K562 (cell line): Measurements from ENCODE around the gene COL1A2. TPM values are rescaled to one million over a fixed set of nuclear protein-coding genes. Genes with fewer than 3 reads are reported as not detected.

ENCODE experiments used
- ATAC-seq: fragments of 200-7000 bp; cut with Tn5 transposase; 3 replicates; pipeline ENCODE4 v1.9.1; 2020; ENCODE audit warnings: moderate library complexity
- BruUV-seq: library from RNA; stranded (reverse); fragments of 400-500 nt; replicated peaks from 2 replicates; lab custom pipeline; 2021; lab: Mats Ljungman, UMichigan
- CTCF ChIA-PET: fragments of 300-600 bp; formaldehyde crosslinking; extraction: SDS; loops from one replicate; lab custom pipeline; 2021; ENCODE audit warnings: low intra/inter-chr PET ratio; lab: Yijun Ruan, JAX
- POLR2A ChIA-PET: fragments of 300-600, 350-650 bp; sonication (Branson Sonifier 250); formaldehyde crosslinking; extraction: SDS; loops from one replicate; lab custom pipeline; 2021; ENCODE audit warnings: antibody characterized with exemption, inconsistent platforms; lab: Yijun Ruan, JAX
- DNase-seq, 4 experiments: peaks; one replicate each; pipeline versions ENCODE4 v3.0.0 to v3.0.0-alpha.2; 2011 to 2018; ENCODE audit warnings: low spot score in 3 of 4, mixed read lengths in 3 of 4; ENCODE audit errors: extremely low read depth in 1 of 4
- FAIRE-seq: peaks from 2 replicates; lab custom pipeline; 2011; peaks lifted over from hg19 to GRCh38; lab: Jason Lieb, UNC
- H2AFZ ChIP-seq: 2 replicates; pipeline ENCODE4 v1.6.0; 2011; ENCODE audit warnings: low read depth, low read length, control low read depth, inconsistent platforms
- H3K27ac ChIP-seq: fragments of 200-600 bp; 3 replicates; pipeline ENCODE4 v1.8.0; 2011; ENCODE audit warnings: low read depth, mild to moderate bottlenecking, control low read depth, inconsistent platforms, low read length, moderate library complexity, mixed read lengths; ENCODE audit errors: extremely low read depth
- H3K27me3 ChIP-seq, 2 experiments: fragments of 300-600 bp in 1 of 2; 2 replicates in 1 of 2; 3 replicates in 1 of 2; pipeline versions ENCODE4 v1.6.0 to v1.8.0; 2011; ENCODE audit warnings: inconsistent platforms in 2 of 2, low read length in 2 of 2, mild to moderate bottlenecking in 1 of 2, mixed read lengths in 1 of 2, moderate library complexity in 1 of 2; ENCODE audit not compliant: control insufficient read depth in 2 of 2, insufficient read depth in 2 of 2
- H3K36me3 ChIP-seq: fragments of 300-600 bp; 3 replicates; pipeline ENCODE4 v1.8.0; 2011; ENCODE audit warnings: mild to moderate bottlenecking, low read length, inconsistent platforms; ENCODE audit not compliant: control insufficient read depth, insufficient read depth
- H3K4me1 ChIP-seq, 2 experiments: fragments of 200-600 bp in 1 of 2; replicated peaks in 1 of 2; 2 replicates in 1 of 2; 3 replicates in 1 of 2; pipeline versions ENCODE4 v1.5.1 to v1.8.0; 2011; ENCODE audit warnings: inconsistent platforms in 2 of 2, low read length in 2 of 2, mild to moderate bottlenecking in 1 of 2, mixed read lengths in 1 of 2, moderate library complexity in 1 of 2; ENCODE audit not compliant: control insufficient read depth in 2 of 2, insufficient read depth in 2 of 2
- H3K4me2 ChIP-seq: 2 replicates; pipeline ENCODE4 v1.6.1; 2011; ENCODE audit warnings: low read length, control low read depth, inconsistent platforms, mixed read lengths; ENCODE audit not compliant: insufficient read depth
- H3K4me3 ChIP-seq: fragments of 200-600 bp; sonication (generic), shearing (Covaris generic); 2 replicates; pipeline ENCODE4 v1.5.1; 2016; ENCODE audit warnings: control low read depth, inconsistent platforms
- H3K79me2 ChIP-seq: fragments of 200-600 bp; 3 replicates; pipeline ENCODE4 v1.8.0; 2011; ENCODE audit warnings: low read length, inconsistent platforms; ENCODE audit not compliant: control insufficient read depth, insufficient read depth
- H3K9ac ChIP-seq, 2 experiments: 2 replicates each; pipeline versions ENCODE4 v1.6.0 to v1.6.1; 2011; ENCODE audit warnings: low read depth in 2 of 2, low read length in 2 of 2, control low read depth in 1 of 2, inconsistent platforms in 1 of 2, mild to moderate bottlenecking in 1 of 2, mixed read lengths in 1 of 2; ENCODE audit not compliant: insufficient read depth in 1 of 2
- H3K9me1 ChIP-seq: one replicate; pipeline ENCODE4 v1.6.0; 2011; ENCODE audit warnings: inconsistent platforms, mild to moderate bottlenecking, low read length, moderate library complexity; ENCODE audit not compliant: control insufficient read depth, insufficient read depth
- H3K9me3 ChIP-seq: replicated peaks from 2 replicates; pipeline ENCODE4 v1.5.1; 2011; ENCODE audit warnings: low read depth, low read length, inconsistent platforms; ENCODE audit not compliant: control insufficient read depth, insufficient read depth
- H4K20me1 ChIP-seq: replicated peaks from 2 replicates; pipeline ENCODE4 v1.6.1; 2011; ENCODE audit warnings: low read length, inconsistent platforms, mixed read lengths; ENCODE audit not compliant: control insufficient read depth, insufficient read depth
- ARID4B ChIP-seq: sonication (generic); formaldehyde crosslinking; IDR thresholded peaks from 2 replicates; pipeline ENCODE4 v1.8.0; 2022; ENCODE audit warnings: mild to moderate bottlenecking, missing genetic modification reagents
- CCNT2 ChIP-seq: IDR thresholded peaks from 2 replicates; pipeline ENCODE4 v1.6.1; 2011; ENCODE audit warnings: borderline replicate concordance, low read depth, mild to moderate bottlenecking, moderate library complexity, mixed read lengths, low read length; ENCODE audit not compliant: insufficient read length; ENCODE audit errors: extremely low read depth
- ELF1 ChIP-seq: fragments of 200-800 bp; sonication (Bioruptor generic); IDR thresholded peaks from 2 replicates; pipeline ENCODE4 v1.6.1; 2016; ENCODE audit warnings: missing genetic modification characterization, missing compliant biosample characterization
- ETS2 ChIP-seq: IDR thresholded peaks from 2 replicates; pipeline ENCODE4 v1.6.1; 2016; ENCODE audit warnings: borderline replicate concordance, missing genetic modification characterization, mild to moderate bottlenecking, moderate library complexity, missing compliant biosample characterization; ENCODE audit not compliant: poor library complexity, severe bottlenecking
- HMG20B ChIP-seq: fragments of 250-450 bp; sonication (Bioruptor Pico); IDR thresholded peaks from 2 replicates; pipeline ENCODE4 v1.5.0; 2021; ENCODE audit warnings: mild to moderate bottlenecking
- KLF1 ChIP-seq: fragments of 450-650 bp; IDR thresholded peaks from 2 replicates; pipeline ENCODE4 v1.6.1; 2016; ENCODE audit warnings: missing genetic modification characterization, missing compliant biosample characterization
- MAX ChIP-seq: sonication (generic); formaldehyde crosslinking; IDR thresholded peaks from 2 replicates; pipeline ENCODE4 v1.9.0; 2022; ENCODE audit warnings: mild to moderate bottlenecking, missing genetic modification reagents
- POLR2G ChIP-seq: fragments of 200-400 bp; formaldehyde crosslinking; IDR thresholded peaks from 2 replicates; pipeline ENCODE4 v1.6.1; 2017; ENCODE audit warnings: low read depth, mild to moderate bottlenecking, antibody characterized with exemption, low read length, moderate library complexity
- RBM22 ChIP-seq: fragments of 200-400 bp; formaldehyde crosslinking; IDR thresholded peaks from 2 replicates; pipeline ENCODE4 v1.6.1; 2018; ENCODE audit warnings: low read length, low read depth; ENCODE audit not compliant: poor library complexity, severe bottlenecking
- SMARCB1 ChIP-seq: IDR thresholded peaks from 2 replicates; pipeline ENCODE4 v1.6.1; 2011; ENCODE audit warnings: improper control_type of control experiment, low read depth; ENCODE audit not compliant: insufficient read length
- SRF ChIP-seq, 2 experiments: fragments of 250-450, 450-650 bp in 1 of 2; sonication (Bioruptor Pico) in 1 of 2; sonication (generic) in 1 of 2; formaldehyde crosslinking; IDR thresholded peaks; 2 replicates each; pipeline versions ENCODE4 v1.5.0 to v1.5.1; 2020 to 2022; ENCODE audit warnings: mild to moderate bottlenecking in 1 of 2, missing genetic modification reagents in 1 of 2
- TAL1 ChIP-seq: fragments of 450-650 bp; IDR thresholded peaks from 2 replicates; pipeline ENCODE4 v1.6.1; 2016; ENCODE audit warnings: mild to moderate bottlenecking
- U2AF1 ChIP-seq: fragments of 200-400 bp; formaldehyde crosslinking; optimal IDR thresholded peaks from 2 replicates; pipeline ENCODE3; 2017; ENCODE audit warnings: mild to moderate bottlenecking, low read depth, low read length, moderate library complexity
- XRCC3 ChIP-seq: fragments of 450-650 bp; IDR thresholded peaks from 2 replicates; pipeline ENCODE4 v1.6.1; 2017; ENCODE audit warnings: mild to moderate bottlenecking, moderate library complexity
- ZBTB17 ChIP-seq: fragments of 450-650 bp; formaldehyde crosslinking; IDR thresholded peaks from 2 replicates; pipeline ENCODE4 v1.4.0; 2020; ENCODE audit warnings: mild to moderate bottlenecking
- ZNF586 ChIP-seq: fragments of 450-650 bp; formaldehyde crosslinking; conservative IDR thresholded peaks from 2 replicates; pipeline ENCODE4 v1.4.0; 2020; ENCODE audit warnings: mild to moderate bottlenecking, moderate library complexity
- ZNF699 ChIP-seq: fragments of 250-450 bp; sonication (Bioruptor Pico); IDR thresholded peaks from 2 replicates; pipeline ENCODE4 v1.8.0; 2021; ENCODE audit warnings: mild to moderate bottlenecking, moderate library complexity; ENCODE audit not compliant: insufficient replicate concordance
- WGBS: fragments of 100-300 bp; shearing (Covaris generic); methylation state at CpG from one replicate; pipeline ENCODE4 v1.1.6; 2016; ENCODE audit warnings: low coverage, mixed read lengths; ENCODE audit not compliant: insufficient coverage; ENCODE audit errors: missing lambda C conversion rate; 5-methylcytosine and 5-hydroxymethylcytosine counted together
- in situ Hi-C: fragments of 300-500 bp; cut with MboI; formaldehyde crosslinking; loops from 4 replicates; pipeline ENCODE4 v1.15.0; 2018; ENCODE audit warnings: inconsistent platforms, mixed read lengths
- intact Hi-C: fragments of 100-400 bp; cut with micrococcal nuclease; formaldehyde crosslinking; loops from 2 replicates; pipeline ENCODE4 v1.14.2; 2022
- polyA plus RNA-seq, 8 experiments: library from polyadenylated mRNA; depleted of rRNA in 4 of 8; stranded (reverse) in 5 of 8; unstranded in 3 of 8; fragments of >200 nt; fragmentation: Nextera tagmentation in 2 of 8; fragmentation: Illumina TruSeq in 1 of 8; extraction: Ambion mirVana in 2 of 8; extraction: Trizol in 1 of 8; gene quantifications; 2 replicates each; pipeline versions ENCODE4 v1.2.1 to v1.2.3, GENCODE V29; 2011 to 2014; ENCODE audit warnings: inconsistent platforms in 1 of 8, missing spikeins in 1 of 8
- total RNA-seq, 7 experiments: library from RNA; depleted of rRNA in 6 of 7; stranded (reverse); fragments of >200 nt in 6 of 7; fragmentation: Illumina TruSeq in 2 of 7; extraction: Trizol in 2 of 7; gene quantifications; 2 replicates each; pipeline versions ENCODE4 v1.2.1 to v1.2.3, GENCODE V29; 2011 to 2021; ENCODE audit warnings: low replicate concordance in 1 of 7

The COL1A2 gene
- total and polyA plus RNA-seq, 9 of the 15 experiments (the other 6 are each of a cell fraction or from before 2014, with no cell fraction given): 0.94 to 11.6 (median 1.7) TPM

- no peak for TF ChIP-seq ARID4B (CRISPR knock-in tag)
These were observed 5.3 kb upstream of the COL1A2 start (continued) for GRCh38 chr7:94389381-94389780.

- H3K27me3 ChIP-seq: peaks cover 0 to 10% of the 10 kb centered on the region in 2 experiments; a peak in 1 of 5 replicates
- H3K4me2 ChIP-seq: no peak overlapping the region
- intact Hi-C loops: loop anchor here (10.0 kb wide), 2 partner anchors 307 to 767 kb away; no protein-coding TSS in a partner anchor
- H3K9me3 ChIP-seq: no peaks in the 10 kb centered on the region
- 1% methylated on average over 4 of the region's 4 CpGs for WGBS
- DNase-seq (no peak), FAIRE-seq (no peak), ATAC-seq (no peak)
- POLR2A ChIA-PET: no interaction called here
- CTCF ChIA-PET: no interaction called here
- H3K9me1 ChIP-seq: no peaks in the 10 kb centered on the region
- H3K4me3 ChIP-seq: no peak overlapping the region
- H4K20me1 ChIP-seq: no peaks in the 10 kb centered on the region
- no TSS peak for BruUV-seq
- in situ Hi-C loops: loop anchor here (10.0 kb wide), 1 partner anchor 687 kb away; no protein-coding TSS in a partner anchor
- peaks cover 5 to 7% of the 10 kb centered on the region in 2 experiments; a peak in 4 of 5 replicates for H3K4me1 ChIP-seq
- H3K79me2 ChIP-seq: no peaks in the 10 kb centered on the region
- H3K27ac ChIP-seq: no peak overlapping the region
- no peak overlapping the region for H2AFZ ChIP-seq
- H3K9ac ChIP-seq: no peak overlapping the region
- H3K36me3 ChIP-seq: no peaks in the 10 kb centered on the region
- TF ChIP-seq POLR2G (no peak), HMG20B (CRISPR knock-in tag) (no peak), KLF1 (tag) (no peak), CCNT2 (no peak), SMARCB1 (no peak), XRCC3 (no peak), ETS2 (no peak), U2AF1 (no peak), RBM22 (no peak), ZBTB17 (CRISPR knock-in tag) (no peak), MAX (CRISPR knock-in tag) (no peak), ELF1 (tag) (no peak), ZNF699 (CRISPR knock-in tag) (no peak), ZNF586 (CRISPR knock-in tag) (no peak), TAL1 (no peak), SRF (CRISPR knock-in tag; IDR thresholded peaks at IDR 0.05) (no peak)
These were observed 2.8 kb upstream of the COL1A2 start for GRCh38 chr7:94391726-94392392.
